K562 (cell line): Measurements from ENCODE around the gene RCSD1. TPM values are rescaled to one million over a fixed set of nuclear protein-coding genes. Genes with fewer than 3 reads are reported as not detected.

ENCODE experiments used
- ATAC-seq: fragments of 200-7000 bp; cut with Tn5 transposase; 3 replicates; pipeline ENCODE4 v1.9.1; 2020; ENCODE audit warnings: moderate library complexity
- BruUV-seq: library from RNA; stranded (reverse); fragments of 400-500 nt; replicated peaks from 2 replicates; lab custom pipeline; 2021; lab: Mats Ljungman, UMichigan
- CTCF ChIA-PET: fragments of 300-600 bp; formaldehyde crosslinking; extraction: SDS; loops from one replicate; lab custom pipeline; 2021; ENCODE audit warnings: low intra/inter-chr PET ratio; lab: Yijun Ruan, JAX
- POLR2A ChIA-PET: fragments of 300-600, 350-650 bp; sonication (Branson Sonifier 250); formaldehyde crosslinking; extraction: SDS; loops from one replicate; lab custom pipeline; 2021; ENCODE audit warnings: antibody characterized with exemption, inconsistent platforms; lab: Yijun Ruan, JAX
- DNase-seq, 4 experiments: peaks; one replicate each; pipeline versions ENCODE4 v3.0.0 to v3.0.0-alpha.2; 2011 to 2018; ENCODE audit warnings: low spot score in 3 of 4, mixed read lengths in 3 of 4; ENCODE audit errors: extremely low read depth in 1 of 4
- FAIRE-seq: peaks from 2 replicates; lab custom pipeline; 2011; peaks lifted over from hg19 to GRCh38; lab: Jason Lieb, UNC
- H2AFZ ChIP-seq: 2 replicates; pipeline ENCODE4 v1.6.0; 2011; ENCODE audit warnings: low read depth, low read length, control low read depth, inconsistent platforms
- H3K27ac ChIP-seq: fragments of 200-600 bp; 3 replicates; pipeline ENCODE4 v1.8.0; 2011; ENCODE audit warnings: low read depth, mild to moderate bottlenecking, control low read depth, inconsistent platforms, low read length, moderate library complexity, mixed read lengths; ENCODE audit errors: extremely low read depth
- H3K27me3 ChIP-seq, 2 experiments: fragments of 300-600 bp in 1 of 2; 2 replicates in 1 of 2; 3 replicates in 1 of 2; pipeline versions ENCODE4 v1.6.0 to v1.8.0; 2011; ENCODE audit warnings: inconsistent platforms in 2 of 2, low read length in 2 of 2, mild to moderate bottlenecking in 1 of 2, mixed read lengths in 1 of 2, moderate library complexity in 1 of 2; ENCODE audit not compliant: control insufficient read depth in 2 of 2, insufficient read depth in 2 of 2
- H3K36me3 ChIP-seq: fragments of 300-600 bp; 3 replicates; pipeline ENCODE4 v1.8.0; 2011; ENCODE audit warnings: mild to moderate bottlenecking, low read length, inconsistent platforms; ENCODE audit not compliant: control insufficient read depth, insufficient read depth
- H3K4me1 ChIP-seq, 2 experiments: fragments of 200-600 bp in 1 of 2; replicated peaks in 1 of 2; 2 replicates in 1 of 2; 3 replicates in 1 of 2; pipeline versions ENCODE4 v1.5.1 to v1.8.0; 2011; ENCODE audit warnings: inconsistent platforms in 2 of 2, low read length in 2 of 2, mild to moderate bottlenecking in 1 of 2, mixed read lengths in 1 of 2, moderate library complexity in 1 of 2; ENCODE audit not compliant: control insufficient read depth in 2 of 2, insufficient read depth in 2 of 2
- H3K4me2 ChIP-seq: 2 replicates; pipeline ENCODE4 v1.6.1; 2011; ENCODE audit warnings: low read length, control low read depth, inconsistent platforms, mixed read lengths; ENCODE audit not compliant: insufficient read depth
- H3K4me3 ChIP-seq: fragments of 200-600 bp; sonication (generic), shearing (Covaris generic); 2 replicates; pipeline ENCODE4 v1.5.1; 2016; ENCODE audit warnings: control low read depth, inconsistent platforms
- H3K79me2 ChIP-seq: fragments of 200-600 bp; 3 replicates; pipeline ENCODE4 v1.8.0; 2011; ENCODE audit warnings: low read length, inconsistent platforms; ENCODE audit not compliant: control insufficient read depth, insufficient read depth
- H3K9ac ChIP-seq, 2 experiments: 2 replicates each; pipeline versions ENCODE4 v1.6.0 to v1.6.1; 2011; ENCODE audit warnings: low read depth in 2 of 2, low read length in 2 of 2, control low read depth in 1 of 2, inconsistent platforms in 1 of 2, mild to moderate bottlenecking in 1 of 2, mixed read lengths in 1 of 2; ENCODE audit not compliant: insufficient read depth in 1 of 2
- H3K9me1 ChIP-seq: one replicate; pipeline ENCODE4 v1.6.0; 2011; ENCODE audit warnings: inconsistent platforms, mild to moderate bottlenecking, low read length, moderate library complexity; ENCODE audit not compliant: control insufficient read depth, insufficient read depth
- H3K9me3 ChIP-seq: replicated peaks from 2 replicates; pipeline ENCODE4 v1.5.1; 2011; ENCODE audit warnings: low read depth, low read length, inconsistent platforms; ENCODE audit not compliant: control insufficient read depth, insufficient read depth
- H4K20me1 ChIP-seq: replicated peaks from 2 replicates; pipeline ENCODE4 v1.6.1; 2011; ENCODE audit warnings: low read length, inconsistent platforms, mixed read lengths; ENCODE audit not compliant: control insufficient read depth, insufficient read depth
- ARID1B ChIP-seq: fragments of 450-650 bp; IDR thresholded peaks from 2 replicates; pipeline ENCODE4 v1.6.1; 2016; ENCODE audit warnings: antibody characterized with exemption, mild to moderate bottlenecking, inconsistent platforms
- ARID2 ChIP-seq: fragments of 450-650 bp; IDR thresholded peaks from 2 replicates; pipeline ENCODE4 v1.6.1; 2017; ENCODE audit warnings: antibody characterized with exemption, mild to moderate bottlenecking
- ARID4B ChIP-seq: sonication (generic); formaldehyde crosslinking; IDR thresholded peaks from 2 replicates; pipeline ENCODE4 v1.8.0; 2022; ENCODE audit warnings: mild to moderate bottlenecking, missing genetic modification reagents
- BRD9 ChIP-seq: fragments of 450-650 bp; IDR thresholded peaks from 2 replicates; pipeline ENCODE4 v1.6.1; 2018; ENCODE audit warnings: low read depth; ENCODE audit not compliant: partially characterized antibody
- ELF2 ChIP-seq: fragments of 250-450 bp; sonication (Bioruptor Pico); IDR thresholded peaks from 2 replicates; pipeline ENCODE4 v1.5.0; 2021; ENCODE audit warnings: mild to moderate bottlenecking
- FOSL1 ChIP-seq: fragments of 200-800 bp; sonication (Bioruptor generic); conservative IDR thresholded peaks from 2 replicates; pipeline ENCODE4 v1.6.1; 2016; ENCODE audit warnings: missing genetic modification characterization, missing compliant biosample characterization
- HSF4 ChIP-seq: fragments of 250-450 bp; sonication (Bioruptor Pico); IDR thresholded peaks from 2 replicates; pipeline ENCODE4 v2.1.2; 2022; ENCODE audit warnings: mild to moderate bottlenecking, moderate library complexity, borderline replicate concordance
- MCM3 ChIP-seq: fragments of 450-650 bp; IDR thresholded peaks from 2 replicates; pipeline ENCODE4 v1.6.1; 2016
- MECOM ChIP-seq: fragments of 250-450 bp; sonication (Bioruptor Pico); IDR thresholded peaks from 2 replicates; pipeline ENCODE4 v1.8.0; 2022; ENCODE audit warnings: inconsistent platforms
- NR3C1 ChIP-seq: sonication (generic); formaldehyde crosslinking; IDR thresholded peaks from 2 replicates; pipeline ENCODE4 v1.8.1; 2022; ENCODE audit warnings: missing genetic modification reagents
- POLR2AphosphoS5 ChIP-seq: IDR thresholded peaks from 2 replicates; pipeline ENCODE4 v1.6.1; 2011; ENCODE audit warnings: mild to moderate bottlenecking, low read depth, low read length, moderate library complexity; ENCODE audit not compliant: control insufficient read depth, insufficient read depth
- RBM15 ChIP-seq: fragments of 200-400 bp; formaldehyde crosslinking; IDR thresholded peaks from 2 replicates; pipeline ENCODE4 v1.6.1; 2018; ENCODE audit warnings: mild to moderate bottlenecking, low read length, moderate library complexity; ENCODE audit not compliant: insufficient read depth
- SETDB1 ChIP-seq: IDR thresholded peaks from one replicate; pipeline ENCODE4 v1.6.1; 2012; ENCODE audit warnings: low read length, control low read depth, inconsistent platforms
- SMARCB1 ChIP-seq: IDR thresholded peaks from 2 replicates; pipeline ENCODE4 v1.6.1; 2011; ENCODE audit warnings: improper control_type of control experiment, low read depth; ENCODE audit not compliant: insufficient read length
- SP2 ChIP-seq: IDR thresholded peaks from 2 replicates; pipeline ENCODE4 v1.6.1; 2011; ENCODE audit warnings: mild to moderate bottlenecking, low read depth, low read length, moderate library complexity; ENCODE audit not compliant: poor library complexity, severe bottlenecking; ENCODE audit errors: extremely low read depth
- ZNF134 ChIP-seq: fragments of 250-450 bp; sonication (Bioruptor Pico); conservative IDR thresholded peaks from 2 replicates; pipeline ENCODE4 v1.4.0; 2020
- ZNF263 ChIP-seq: sonication (generic); formaldehyde crosslinking; IDR thresholded peaks from 2 replicates; pipeline ENCODE4 v1.8.0; 2022; ENCODE audit warnings: mild to moderate bottlenecking, missing genetic modification reagents, borderline replicate concordance
- ZNF668 ChIP-seq: fragments of 250-450 bp; sonication (Bioruptor Pico); IDR thresholded peaks from 2 replicates; pipeline ENCODE4 v1.8.0; 2022; ENCODE audit warnings: mild to moderate bottlenecking, inconsistent platforms
- WGBS: fragments of 100-300 bp; shearing (Covaris generic); methylation state at CpG from one replicate; pipeline ENCODE4 v1.1.6; 2016; ENCODE audit warnings: low coverage, mixed read lengths; ENCODE audit not compliant: insufficient coverage; ENCODE audit errors: missing lambda C conversion rate; 5-methylcytosine and 5-hydroxymethylcytosine counted together
- in situ Hi-C: fragments of 300-500 bp; cut with MboI; formaldehyde crosslinking; loops from 4 replicates; pipeline ENCODE4 v1.15.0; 2018; ENCODE audit warnings: inconsistent platforms, mixed read lengths
- intact Hi-C: fragments of 100-400 bp; cut with micrococcal nuclease; formaldehyde crosslinking; loops from 2 replicates; pipeline ENCODE4 v1.14.2; 2022
- polyA plus RNA-seq, 8 experiments: library from polyadenylated mRNA; depleted of rRNA in 4 of 8; stranded (reverse) in 5 of 8; unstranded in 3 of 8; fragments of >200 nt; fragmentation: Nextera tagmentation in 2 of 8; fragmentation: Illumina TruSeq in 1 of 8; extraction: Ambion mirVana in 2 of 8; extraction: Trizol in 1 of 8; gene quantifications; 2 replicates each; pipeline versions ENCODE4 v1.2.1 to v1.2.3, GENCODE V29; 2011 to 2014; ENCODE audit warnings: inconsistent platforms in 1 of 8, missing spikeins in 1 of 8
- total RNA-seq, 7 experiments: library from RNA; depleted of rRNA in 6 of 7; stranded (reverse); fragments of >200 nt in 6 of 7; fragmentation: Illumina TruSeq in 2 of 7; extraction: Trizol in 2 of 7; gene quantifications; 2 replicates each; pipeline versions ENCODE4 v1.2.1 to v1.2.3, GENCODE V29; 2011 to 2021; ENCODE audit warnings: low replicate concordance in 1 of 7

RCSD1 gene
- total and polyA plus RNA-seq, 9 of the 15 experiments (the other 6 are each of a cell fraction or from before 2014, with no cell fraction given): 7.8 to 69.8 (median 45.3) TPM

DNA sequence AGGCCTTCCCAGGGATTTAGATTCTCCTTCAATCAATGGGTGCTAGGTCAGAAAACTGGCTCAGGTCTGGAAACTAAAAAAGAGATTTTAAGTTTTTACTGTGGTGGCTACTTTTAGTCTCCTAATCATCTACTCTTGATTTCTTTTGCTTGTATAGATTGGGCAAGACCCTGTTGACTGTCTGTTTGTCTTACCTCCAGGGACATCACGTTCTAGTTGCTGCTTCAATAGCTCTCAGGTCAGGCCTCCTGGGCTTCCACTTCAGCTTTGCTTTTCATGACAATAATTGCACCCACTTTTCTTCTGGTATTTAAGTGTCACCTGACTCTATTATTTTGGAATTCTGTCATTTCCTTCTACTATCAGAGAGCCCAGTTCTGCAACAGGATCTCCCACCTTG is 48.0 kb upstream of the RCSD1 start:
- no peak for ATAC-seq
- Histone ChIP-seq H3K27ac (no peak overlapping the region), H3K9me1 (no peaks in the 10 kb centered on the region), H4K20me1 (no peaks in the 10 kb centered on the region), H3K27me3 (no peaks in the 10 kb centered on the region), H3K4me3 (no peak overlapping the region), H3K9ac (no peak overlapping the region), H2AFZ (no peak overlapping the region), H3K4me2 (no peak overlapping the region), H3K79me2 (no peaks in the 10 kb centered on the region), H3K36me3 (no peaks in the 10 kb centered on the region), H3K9me3 (no peaks in the 10 kb centered on the region), H3K4me1 (no peaks in the 10 kb centered on the region)
- WGBS: 45% methylated on average over 1 of the region's 1 CpG
- TF ChIP-seq ARID2 (no peak), SMARCB1 (no peak), ARID1B (no peak), POLR2AphosphoS5 (no peak), RBM15 (no peak), ZNF263 (CRISPR knock-in tag) (no peak), NR3C1 (no peak), HSF4 (CRISPR knock-in tag) (no peak), BRD9 (no peak), SETDB1 (no peak), ARID4B (no peak), MECOM (no peak), ZNF668 (no peak), ZNF134 (no peak), ELF2 (no peak), MCM3 (no peak), FOSL1 (no peak), SP2 (no peak)
- ChIA-PET CTCF (interaction anchor here (0.6 kb wide), 1 partner anchor 16 kb away, joined by 3 read pairs; no protein-coding TSS in a partner anchor), POLR2A (interaction anchor here (0.8 kb wide), 1 partner anchor 46 kb away, joined by 3 read pairs; no protein-coding TSS in a partner anchor)
- in situ Hi-C loops: no loop called here
- BruUV-seq: no TSS peak
- DNase-seq: no peak
- FAIRE-seq: no peak
- intact Hi-C loops: no loop called here
